ENCODE measurements around the gene EPS8L3. TPM values are rescaled to one million over a fixed set of nuclear protein-coding genes. Genes with fewer than 3 reads are reported as not detected.
"Not testable (repeated sequence)": the region's sequence is repeated elsewhere in the genome, so short reads cannot be mapped to it uniquely, and the experiment has no call there.

Gene EPS8L3
- total RNA-seq, 1 donor from 2014 or later: not detected

- DNase-seq: peak; percentile 5
- Mint-ChIP-seq H3K4me1 (ENCODE audit: low read depth, unreplicated experiment) (peaks cover 2% of the 10 kb centered on the region), H3K36me3 (ENCODE audit: unreplicated experiment) (no peaks in the 10 kb centered on the region), H3K9me3 (ENCODE audit: unreplicated experiment) (peaks cover 1% of the 10 kb centered on the region), H3K27me3 (ENCODE audit: unreplicated experiment) (peaks cover 6% of the 10 kb centered on the region), H3K27ac (ENCODE audit: unreplicated experiment) (no peak overlapping the region), H3K4me3 (ENCODE audit: unreplicated experiment) (no peak overlapping the region)
- TF ChIP-seq CTCF (IDR thresholded peaks at IDR 0.05; ENCODE audit: partially characterized antibody, unreplicated experiment): no peak
These were observed 5.8 kb upstream of the EPS8L3 start for GRCh38 chr1:109769330-109770078.

- no peak for TF ChIP-seq CTCF (IDR thresholded peaks at IDR 0.05; ENCODE audit: partially characterized antibody, unreplicated experiment)
- Mint-ChIP-seq H3K4me1 (ENCODE audit: low read depth, unreplicated experiment) (peaks cover 2% of the 10 kb centered on the region), H3K36me3 (ENCODE audit: unreplicated experiment) (no peaks in the 10 kb centered on the region), H3K27me3 (ENCODE audit: unreplicated experiment) (peaks cover 4% of the 10 kb centered on the region), H3K4me3 (ENCODE audit: unreplicated experiment) (no peak overlapping the region), H3K9me3 (ENCODE audit: unreplicated experiment) (peaks cover 1% of the 10 kb centered on the region), H3K27ac (ENCODE audit: unreplicated experiment) (no peak overlapping the region)
- DNase-seq: peak; percentile 10
These were observed 5.1 kb upstream of the EPS8L3 start for GRCh38 chr1:109768820-109769219.

GRCh38 chr1:109768335-109768650 lies 4.6 kb upstream of the EPS8L3 start:
- no peak overlapping the region for H3K27ac Mint-ChIP-seq (ENCODE audit: unreplicated experiment)
- H3K9me3 Mint-ChIP-seq (ENCODE audit: unreplicated experiment): peaks cover 1% of the 10 kb centered on the region
- TF ChIP-seq CTCF (IDR thresholded peaks at IDR 0.05; ENCODE audit: partially characterized antibody, unreplicated experiment): no peak
- peaks cover 2% of the 10 kb centered on the region for H3K4me1 Mint-ChIP-seq (ENCODE audit: low read depth, unreplicated experiment)
- H3K27me3 Mint-ChIP-seq (ENCODE audit: unreplicated experiment): peaks cover 4% of the 10 kb centered on the region
- H3K4me3 Mint-ChIP-seq (ENCODE audit: unreplicated experiment): no peak overlapping the region
- H3K36me3 Mint-ChIP-seq (ENCODE audit: unreplicated experiment): no peaks in the 10 kb centered on the region
- peak; percentile 4 for DNase-seq

GRCh38 chr1:109767637-109768334 lies 4.1 kb upstream of the EPS8L3 start:
- Mint-ChIP-seq H3K4me1 (ENCODE audit: low read depth, unreplicated experiment) (peaks cover 2% of the 10 kb centered on the region), H3K4me3 (ENCODE audit: unreplicated experiment) (no peak overlapping the region), H3K27me3 (ENCODE audit: unreplicated experiment) (peaks cover 4% of the 10 kb centered on the region), H3K27ac (ENCODE audit: unreplicated experiment) (no peak overlapping the region), H3K9me3 (ENCODE audit: unreplicated experiment) (peaks cover 1% of the 10 kb centered on the region), H3K36me3 (ENCODE audit: unreplicated experiment) (no peaks in the 10 kb centered on the region)
- no peak for TF ChIP-seq CTCF (IDR thresholded peaks at IDR 0.05; ENCODE audit: partially characterized antibody, unreplicated experiment)
- DNase-seq: peak; percentile 4

GRCh38 chr1:109766991-109767636 lies 3.4 kb upstream of the EPS8L3 start:
- H3K4me1 Mint-ChIP-seq (ENCODE audit: low read depth, unreplicated experiment); H3K9me3 Mint-ChIP-seq (ENCODE audit: unreplicated experiment); H3K27ac Mint-ChIP-seq (ENCODE audit: unreplicated experiment); H3K27me3 Mint-ChIP-seq (ENCODE audit: unreplicated experiment); H3K4me3 Mint-ChIP-seq (ENCODE audit: unreplicated experiment); H3K36me3 Mint-ChIP-seq (ENCODE audit: unreplicated experiment): not testable (repeated sequence)
- DNase-seq: peak; percentile 8

Data from glutamatergic neuron (in vitro differentiated cells).